Astrocyte of the spinal cord (primary cell): ENCODE data around the gene CD300C.
"Not testable (repeated sequence)": the region's sequence is repeated elsewhere in the genome, so short reads cannot be mapped to it uniquely, and the experiment has no call there.

Experiments used
- DNase-seq: peaks from one replicate; pipeline ENCODE4 v3.0.0; 2011; ENCODE audit warnings: low read depth, low spot score
- H3K4me3 ChIP-seq: 2 replicates; pipeline ENCODE4 v1.5.1; 2011; ENCODE audit warnings: low read depth, mild to moderate bottlenecking, low read length, moderate library complexity
- in situ Hi-C: cut with HindIII; loops from 2 replicates; pipeline ENCODE4 v1.10.0; 2017; ENCODE audit warnings: low sequenced_read_pairs
- TF ChIP-seq, protein P1 (sequence below): IDR thresholded peaks from 2 replicates; pipeline ENCODE4 v1.5.1; 2012; ENCODE audit warnings: low read depth, mild to moderate bottlenecking, low read length, inconsistent platforms

The CD300C gene

GRCh38 chr17:74561586-74561985 is 15.7 kb upstream of the CD300C start:
- no peak overlapping the region for H3K4me3 ChIP-seq
- TF ChIP-seq, protein P1, sequence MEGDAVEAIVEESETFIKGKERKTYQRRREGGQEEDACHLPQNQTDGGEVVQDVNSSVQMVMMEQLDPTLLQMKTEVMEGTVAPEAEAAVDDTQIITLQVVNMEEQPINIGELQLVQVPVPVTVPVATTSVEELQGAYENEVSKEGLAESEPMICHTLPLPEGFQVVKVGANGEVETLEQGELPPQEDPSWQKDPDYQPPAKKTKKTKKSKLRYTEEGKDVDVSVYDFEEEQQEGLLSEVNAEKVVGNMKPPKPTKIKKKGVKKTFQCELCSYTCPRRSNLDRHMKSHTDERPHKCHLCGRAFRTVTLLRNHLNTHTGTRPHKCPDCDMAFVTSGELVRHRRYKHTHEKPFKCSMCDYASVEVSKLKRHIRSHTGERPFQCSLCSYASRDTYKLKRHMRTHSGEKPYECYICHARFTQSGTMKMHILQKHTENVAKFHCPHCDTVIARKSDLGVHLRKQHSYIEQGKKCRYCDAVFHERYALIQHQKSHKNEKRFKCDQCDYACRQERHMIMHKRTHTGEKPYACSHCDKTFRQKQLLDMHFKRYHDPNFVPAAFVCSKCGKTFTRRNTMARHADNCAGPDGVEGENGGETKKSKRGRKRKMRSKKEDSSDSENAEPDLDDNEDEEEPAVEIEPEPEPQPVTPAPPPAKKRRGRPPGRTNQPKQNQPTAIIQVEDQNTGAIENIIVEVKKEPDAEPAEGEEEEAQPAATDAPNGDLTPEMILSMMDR = no peak
- DNase-seq = no peak
- in situ Hi-C loops = no loop called here

- TF ChIP-seq, protein P1 = no peak
- DNase-seq = no peak
- no peak overlapping the region for H3K4me3 ChIP-seq
- in situ Hi-C loops = no loop called here
Observed at GRCh38 chr17:74558882-74559519, 13.1 kb upstream of the CD300C start.

DNA sequence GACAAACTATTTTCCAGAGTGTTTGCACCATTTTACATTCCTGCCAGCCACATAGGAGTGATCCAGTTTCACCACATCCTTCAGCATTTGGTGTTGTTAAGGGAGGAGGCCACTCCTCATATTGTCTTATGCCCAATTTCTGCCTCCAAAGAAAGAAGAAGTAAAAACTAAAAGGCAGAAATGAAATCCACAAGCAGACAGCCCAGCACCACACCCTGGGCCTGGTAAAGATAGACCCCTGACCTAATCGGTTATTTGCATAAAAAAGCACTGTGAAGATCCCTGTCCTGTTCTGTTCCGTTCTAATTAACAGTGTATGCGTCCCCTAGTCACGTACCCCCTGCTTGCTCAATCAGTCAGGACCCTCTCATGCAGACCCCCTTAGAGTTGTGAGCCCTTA is 12.5 kb upstream of the CD300C start:
- DNase-seq, H3K4me3 ChIP-seq, in situ Hi-C loops: not testable (repeated sequence)

GRCh38 chr17:74555427-74555940 is 9.6 kb upstream of the CD300C start:
- in situ Hi-C loops = no loop called here
- no peak for DNase-seq
- TF ChIP-seq, protein P1 = no peak
- no peak overlapping the region for H3K4me3 ChIP-seq

DNA sequence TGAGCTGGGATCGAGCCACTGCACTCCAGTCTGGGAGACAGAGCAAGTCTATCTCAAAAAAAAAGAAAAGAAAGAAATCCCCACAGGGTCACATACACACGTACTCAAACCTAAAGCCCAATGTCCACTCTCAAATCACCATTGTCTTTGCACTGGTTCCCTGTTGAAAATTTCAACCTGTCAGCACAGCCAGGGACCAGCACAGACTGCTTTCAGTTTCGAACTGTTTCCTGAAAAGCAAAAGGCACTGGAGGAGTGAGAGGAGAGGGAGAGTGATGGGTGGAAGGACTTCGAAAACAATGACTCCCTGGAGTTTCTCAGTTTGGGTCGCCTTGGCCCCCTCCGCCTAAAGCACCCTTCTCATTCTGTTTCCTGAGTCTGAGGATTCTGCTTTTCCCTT is 9.0 kb upstream of the CD300C start:
- H3K4me3 ChIP-seq = no peak overlapping the region
- TF ChIP-seq, protein P1 = no peak
- DNase-seq = no peak
- in situ Hi-C loops = no loop called here

DNA sequence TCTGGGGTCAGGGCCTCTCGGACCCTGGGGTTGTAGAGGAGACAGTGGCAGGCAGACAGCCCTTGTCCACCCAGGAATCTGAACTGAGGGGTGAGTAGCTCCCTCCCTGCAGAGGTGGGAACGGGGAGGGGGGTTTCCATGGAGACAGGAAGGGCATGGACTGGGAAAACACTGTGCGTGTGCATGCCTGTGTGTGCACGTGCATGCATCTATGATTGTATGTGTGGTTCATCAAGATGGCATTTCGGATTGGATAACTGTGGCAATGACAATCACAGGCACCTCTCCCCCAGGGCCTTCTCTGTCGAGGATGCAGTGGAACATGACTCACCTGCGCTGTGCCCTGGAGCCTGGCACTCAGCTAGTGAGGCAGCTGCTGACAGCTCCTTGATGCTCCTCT is 6.1 kb upstream of the CD300C start:
- in situ Hi-C loops = no loop called here
- H3K4me3 ChIP-seq = no peak overlapping the region
- TF ChIP-seq, protein P1 = no peak
- DNase-seq = no peak

DNA sequence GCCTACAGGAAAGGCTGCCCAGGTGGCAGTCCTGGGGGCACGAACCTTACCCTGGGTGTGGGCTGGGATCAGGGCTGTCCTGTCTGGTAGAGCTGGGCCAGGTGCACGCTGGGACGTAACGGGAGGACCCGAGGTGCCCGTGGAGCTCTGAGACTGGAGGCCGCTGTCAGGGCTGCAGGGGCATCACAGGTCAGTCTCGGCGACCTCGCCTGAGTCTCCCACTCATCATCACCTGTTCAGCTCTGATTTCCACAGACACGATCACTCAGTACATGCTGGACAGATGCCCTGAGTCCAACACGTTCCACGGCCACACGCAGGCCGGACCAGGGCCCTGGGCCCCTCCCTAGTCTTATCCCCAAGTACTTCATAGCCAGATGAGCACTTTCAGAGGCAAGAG is 4.7 kb upstream of the CD300C start:
- no peak overlapping the region for H3K4me3 ChIP-seq
- DNase-seq = no peak
- TF ChIP-seq, protein P1 = no peak
- in situ Hi-C loops = no loop called here
